ENCODE measurements around the gene TAMM41.

DNA sequence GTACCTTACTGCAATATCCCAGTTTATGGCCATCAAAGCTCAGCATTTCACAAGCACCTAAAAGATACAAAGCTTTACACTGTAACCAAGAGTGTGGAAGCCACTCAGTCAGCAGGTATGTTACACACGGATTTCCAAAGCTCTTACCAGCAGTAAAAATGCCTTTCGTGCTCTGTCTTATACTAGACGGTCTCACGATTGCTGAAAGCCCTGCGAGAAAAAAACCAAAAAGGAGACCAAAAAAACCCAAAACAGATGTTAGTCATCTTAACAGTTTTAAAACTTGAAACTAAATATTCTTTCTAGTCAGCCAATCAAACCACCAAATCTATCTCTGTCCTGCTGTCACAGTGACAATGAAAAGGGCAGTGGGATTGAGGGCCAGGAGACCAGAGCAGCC, 39.0 kb downstream of the TAMM41 start:
- TF ChIP-seq, protein P1, sequence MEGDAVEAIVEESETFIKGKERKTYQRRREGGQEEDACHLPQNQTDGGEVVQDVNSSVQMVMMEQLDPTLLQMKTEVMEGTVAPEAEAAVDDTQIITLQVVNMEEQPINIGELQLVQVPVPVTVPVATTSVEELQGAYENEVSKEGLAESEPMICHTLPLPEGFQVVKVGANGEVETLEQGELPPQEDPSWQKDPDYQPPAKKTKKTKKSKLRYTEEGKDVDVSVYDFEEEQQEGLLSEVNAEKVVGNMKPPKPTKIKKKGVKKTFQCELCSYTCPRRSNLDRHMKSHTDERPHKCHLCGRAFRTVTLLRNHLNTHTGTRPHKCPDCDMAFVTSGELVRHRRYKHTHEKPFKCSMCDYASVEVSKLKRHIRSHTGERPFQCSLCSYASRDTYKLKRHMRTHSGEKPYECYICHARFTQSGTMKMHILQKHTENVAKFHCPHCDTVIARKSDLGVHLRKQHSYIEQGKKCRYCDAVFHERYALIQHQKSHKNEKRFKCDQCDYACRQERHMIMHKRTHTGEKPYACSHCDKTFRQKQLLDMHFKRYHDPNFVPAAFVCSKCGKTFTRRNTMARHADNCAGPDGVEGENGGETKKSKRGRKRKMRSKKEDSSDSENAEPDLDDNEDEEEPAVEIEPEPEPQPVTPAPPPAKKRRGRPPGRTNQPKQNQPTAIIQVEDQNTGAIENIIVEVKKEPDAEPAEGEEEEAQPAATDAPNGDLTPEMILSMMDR (IDR thresholded peaks at IDR 0.05) = no peak
- TF ChIP-seq EZH2phosphoT487 (IDR thresholded peaks at IDR 0.05) = no peak
- no peak for TF ChIP-seq EZH2 (IDR thresholded peaks at IDR 0.05)

Data from neural progenitor cell (in vitro differentiated cells).